A673 (cell line): ENCODE data around the gene POP4. TPM values are rescaled to one million over a fixed set of nuclear protein-coding genes. Genes with fewer than 3 reads are reported as not detected.

Experiments used
- BruUV-seq: library from RNA; stranded (reverse); fragments of 400-500 nt; replicated peaks from 2 replicates; lab custom pipeline; 2021; lab: Mats Ljungman, UMichigan
- CTCF ChIA-PET: fragments of 300-600 bp; sonication (Branson Sonifier 250); formaldehyde crosslinking; loops from one replicate; lab custom pipeline; 2022; ENCODE audit warnings: antibody characterized with exemption; lab: Charles Lee
- POLR2A ChIA-PET: fragments of 300-600 bp; sonication (Branson Sonifier 250); formaldehyde crosslinking; loops from one replicate; lab custom pipeline; 2022; ENCODE audit warnings: antibody characterized with exemption; ENCODE audit not compliant: low non-redundant PET; lab: Charles Lee
- DNase-seq: peaks from one replicate; pipeline ENCODE4 v3.0.0-alpha.2; 2015; ENCODE audit warnings: low spot score
- H3K27ac ChIP-seq: fragments of 200-600 bp; sonication (generic); 2 replicates; pipeline ENCODE4 v1.5.1; 2016; ENCODE audit warnings: mixed run types, low read depth, mild to moderate bottlenecking, mixed read lengths, antibody characterized with exemption, low read length; ENCODE audit not compliant: poor library complexity, severe bottlenecking
- H3K27me3 ChIP-seq: fragments of 200-600 bp; sonication (generic); replicated peaks from 2 replicates; pipeline ENCODE4 v1.6.1; 2017; ENCODE audit warnings: mixed run types, low read depth, mild to moderate bottlenecking, mixed read lengths, antibody characterized with exemption, low read length; ENCODE audit not compliant: insufficient read depth, poor library complexity
- H3K36me3 ChIP-seq: fragments of 200-600 bp; sonication (generic); 2 replicates; pipeline ENCODE4 v1.6.1; 2016; ENCODE audit warnings: mixed run types, mild to moderate bottlenecking, mixed read lengths, antibody characterized with exemption, low read length; ENCODE audit not compliant: insufficient read depth, poor library complexity, severe bottlenecking
- H3K4me1 ChIP-seq: fragments of 200-600 bp; sonication (generic); 2 replicates; pipeline ENCODE4 v1.6.1; 2017; ENCODE audit warnings: mixed run types, mild to moderate bottlenecking, mixed read lengths, antibody characterized with exemption, low read length; ENCODE audit not compliant: insufficient read depth, poor library complexity, severe bottlenecking
- H3K4me3 ChIP-seq: fragments of 200-600 bp; sonication (generic); 2 replicates; pipeline ENCODE4 v1.5.1; 2016; ENCODE audit warnings: low read depth, mixed run types, mild to moderate bottlenecking, mixed read lengths, low read length; ENCODE audit not compliant: poor library complexity, severe bottlenecking
- H3K9me3 ChIP-seq: fragments of 200-600 bp; sonication (generic); 2 replicates; pipeline ENCODE4 v1.6.1; 2016; ENCODE audit warnings: mixed run types, low read depth, mild to moderate bottlenecking, mixed read lengths, antibody characterized with exemption, low read length; ENCODE audit not compliant: poor library complexity, severe bottlenecking
- CTCF ChIP-seq: fragments of 300-800, 200-600 bp; sonication (generic); conservative IDR thresholded peaks from 2 replicates; pipeline ENCODE4 v1.5.1; 2017; ENCODE audit warnings: low read depth, mild to moderate bottlenecking, antibody characterized with exemption, low read length, moderate library complexity, mixed read lengths
- EZH2 ChIP-seq: fragments of 200-600 bp; sonication (generic); IDR thresholded peaks from 2 replicates; pipeline ENCODE4 v1.6.1; 2017; ENCODE audit warnings: borderline replicate concordance, low read depth, mild to moderate bottlenecking, mixed read lengths, antibody characterized with exemption, low read length; ENCODE audit not compliant: poor library complexity, severe bottlenecking
- intact Hi-C: fragments of 100-400 bp; cut with micrococcal nuclease; formaldehyde crosslinking; loops from one replicate; pipeline ENCODE4 v1.10.0; 2022; ENCODE audit not compliant: unreplicated experiment
- total RNA-seq: library from RNA; stranded (reverse); gene quantifications from 2 replicates; pipeline ENCODE4 v1.2.3, GENCODE V29; 2021

POP4 gene
- total RNA-seq, 1 experiment from 2014 or later: 70.6 TPM

DNA sequence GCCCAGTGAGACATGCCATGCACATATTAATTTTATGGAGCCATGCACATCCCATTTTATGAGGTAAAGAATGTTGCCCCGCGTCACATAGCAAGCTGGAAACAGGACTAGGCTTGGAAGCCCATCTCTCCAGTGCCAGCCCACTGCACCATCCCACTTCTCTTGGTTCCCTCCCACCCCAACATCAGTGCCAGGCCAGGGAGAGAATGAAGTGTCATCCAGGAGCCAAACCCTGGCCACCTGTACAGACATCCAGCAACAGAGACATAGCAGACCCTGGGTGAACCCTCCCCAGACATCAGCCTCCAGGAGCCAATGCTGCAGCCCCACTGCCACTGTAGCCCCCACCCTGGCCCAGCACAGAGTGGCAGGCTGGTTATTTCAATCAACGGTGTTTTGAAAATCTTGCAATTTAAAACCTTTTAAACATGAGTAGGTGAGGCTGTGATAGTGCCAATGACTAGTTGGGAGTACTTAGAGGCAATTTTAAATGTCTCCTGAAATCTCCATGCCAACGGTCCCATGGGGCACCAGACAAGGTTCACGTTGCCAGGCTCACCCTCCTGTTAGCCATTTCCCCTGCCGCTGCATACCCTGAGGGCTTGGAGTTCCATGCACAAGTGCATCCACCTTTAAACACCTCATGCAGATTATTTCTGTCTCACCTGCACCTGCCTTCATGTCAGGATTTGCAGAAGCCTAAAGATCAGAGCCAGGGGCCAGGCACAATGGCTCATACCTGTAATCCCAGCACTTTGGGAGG is 45.6 kb upstream of the POP4 start:
- H3K36me3 ChIP-seq: no peaks in the 10 kb centered on the region
- no peaks in the 10 kb centered on the region for H3K9me3 ChIP-seq
- BruUV-seq: no TSS peak
- ChIA-PET POLR2A (no interaction called here), CTCF (no interaction called here)
- intact Hi-C loops: no loop called here
- H3K4me1 ChIP-seq: no peaks in the 10 kb centered on the region
- TF ChIP-seq EZH2: no peak
- TF ChIP-seq CTCF: no peak
- H3K4me3 ChIP-seq: no peak overlapping the region
- DNase-seq: no peak
- H3K27me3 ChIP-seq: peaks cover 4% of the 10 kb centered on the region
- no peak overlapping the region for H3K27ac ChIP-seq

- peaks cover 4% of the 10 kb centered on the region for H3K27me3 ChIP-seq
- H3K4me1 ChIP-seq: no peaks in the 10 kb centered on the region
- no peak overlapping the region for H3K27ac ChIP-seq
These were observed 44.5 kb upstream of the POP4 start for GRCh38 chr19:29561601-29562000.

More at GRCh38 chr19:29561601-29562000, 44.5 kb upstream of the POP4 start:
- POLR2A ChIA-PET: no interaction called here
- DNase-seq: no peak
- CTCF ChIA-PET: no interaction called here
- H3K4me3 ChIP-seq: no peak overlapping the region
- TF ChIP-seq CTCF: no peak
- no peak for TF ChIP-seq EZH2
- BruUV-seq: no TSS peak
- no peaks in the 10 kb centered on the region for H3K9me3 ChIP-seq
- H3K36me3 ChIP-seq: no peaks in the 10 kb centered on the region
- intact Hi-C loops: no loop called here
